Uterus (tissue), 4 donors: ENCODE measurements around the gene TK2. TPM values are rescaled to one million over a fixed set of nuclear protein-coding genes. Genes with fewer than 3 reads are reported as not detected.
A peak's percentile ranks its signal among the peaks of the same experiment; 100 is the strongest.

Experiments used
- DNase-seq, 2 donors: peaks; one replicate each; pipeline ENCODE4 v3.0.0-alpha.2; 2019 to 2020
- H3K27ac ChIP-seq, 2 donors: fragments of 200-600 bp; sonication (generic); 1 replicate in 1 of 2; 2 replicates in 1 of 2; pipeline ENCODE4 v1.5.1; 2016 to 2018
- H3K27me3 ChIP-seq, 2 donors: fragments of 200-600 bp; sonication (generic); one replicate each; pipeline ENCODE4 v1.5.1; 2018 to 2019; ENCODE audit warnings: control low read depth in 1 of 2
- H3K36me3 ChIP-seq, 2 donors: fragments of 200-600 bp; sonication (generic); one replicate each; pipeline ENCODE4 v1.5.1; 2019; ENCODE audit warnings: control low read depth in 1 of 2
- H3K4me1 ChIP-seq, 2 donors: fragments of 200-600 bp; sonication (generic); one replicate each; pipeline ENCODE4 v1.5.1; 2018 to 2019; ENCODE audit warnings: control low read depth in 1 of 2
- H3K4me3 ChIP-seq, 2 donors: fragments of 200-600 bp; sonication (generic); 1 replicate in 1 of 2; 2 replicates in 1 of 2; pipeline ENCODE4 v1.5.1; 2018 to 2019; ENCODE audit warnings: mild to moderate bottlenecking in 1 of 2
- H3K9me3 ChIP-seq, 2 donors: fragments of 200-600 bp; sonication (generic); one replicate each; pipeline ENCODE4 v1.5.1; 2019; ENCODE audit warnings: control low read depth in 1 of 2
- CTCF ChIP-seq, 4 experiments: fragments of 200-600 bp in 2 of 4; fragments of 450-650 bp in 2 of 4; sonication (generic) in 2 of 4; IDR thresholded peaks; one replicate each; pipeline ENCODE4 v1.5.1; 2016 to 2019; ENCODE audit warnings: antibody characterized with exemption in 4 of 4, mild to moderate bottlenecking in 2 of 4, moderate library complexity in 1 of 4
- POLR2A ChIP-seq, 2 donors: fragments of 450-650 bp; IDR thresholded peaks; one replicate each; pipeline ENCODE4 v1.6.1; 2016; ENCODE audit warnings: antibody characterized with exemption in 2 of 2, mild to moderate bottlenecking in 1 of 2, moderate library complexity in 1 of 2
- intact Hi-C: fragments of 100-400 bp; cut with DNase I; formaldehyde crosslinking; loops from one replicate; pipeline ENCODE4 v1.15.1; 2023; ENCODE audit warnings: low total_unique reads
- total RNA-seq, 4 donors: library from RNA; depleted of rRNA in 3 of 4; stranded (reverse); fragments of >200 nt in 3 of 4; gene quantifications; one replicate each; pipeline versions ENCODE4 v1.1.0 to v1.2.4, GENCODE V29; 2014 to 2023
- donor health status: DM: yes; HTN: yes; CAD: no.

The TK2 gene
- total RNA-seq, 4 donors from 2014 or later: 13.6 to 52.6 (median 39.2) TPM

- H3K27me3 ChIP-seq: no peaks in the 10 kb centered on the region
- peaks cover 0 to 9% of the 10 kb centered on the region in 2 donors for H3K4me1 ChIP-seq
- DNase-seq: peak; percentile 11 to 20
- intact Hi-C loops: no loop called here
- no peaks in the 10 kb centered on the region for H3K9me3 ChIP-seq
- no peaks in the 10 kb centered on the region for H3K36me3 ChIP-seq
- peak overlapping the region; percentile 34 to 44 for H3K27ac ChIP-seq
- no peak for TF ChIP-seq CTCF (IDR thresholded peaks at IDR 0.05)
- TF ChIP-seq POLR2A (IDR thresholded peaks at IDR 0.05): no peak
- no peak overlapping the region for H3K4me3 ChIP-seq
These were observed 62.9 kb downstream of the TK2 start for GRCh38 chr16:66486773-66487579.

- Histone ChIP-seq H3K4me3 (no peak overlapping the region), H3K4me1 (peaks cover 0 to 9% of the 10 kb centered on the region in 2 donors), H3K36me3 (no peaks in the 10 kb centered on the region), H3K9me3 (no peaks in the 10 kb centered on the region), H3K27me3 (no peaks in the 10 kb centered on the region), H3K27ac (peak overlapping the region; percentile 34 to 44)
- intact Hi-C loops: no loop called here
- DNase-seq: peak in 1 of 2 donors; percentile 7
- no peak for TF ChIP-seq POLR2A (IDR thresholded peaks at IDR 0.05)
- TF ChIP-seq CTCF (IDR thresholded peaks at IDR 0.05): no peak
These were observed 63.6 kb downstream of the TK2 start for GRCh38 chr16:66486199-66486772.

GRCh38 chr16:66485376-66485775 is 64.5 kb downstream of the TK2 start:
- no peaks in the 10 kb centered on the region for H3K9me3 ChIP-seq
- H3K36me3 ChIP-seq: no peaks in the 10 kb centered on the region
- H3K4me1 ChIP-seq: peaks cover 0 to 9% of the 10 kb centered on the region in 2 donors
- H3K27me3 ChIP-seq: no peaks in the 10 kb centered on the region
- DNase-seq: peak in 1 of 2 donors; percentile 7
- no peak for TF ChIP-seq CTCF (IDR thresholded peaks at IDR 0.05)
- no peak for TF ChIP-seq POLR2A (IDR thresholded peaks at IDR 0.05)
- H3K27ac ChIP-seq: no peak overlapping the region
- intact Hi-C loops: no loop called here
- no peak overlapping the region for H3K4me3 ChIP-seq

- H3K27ac ChIP-seq: no peak overlapping the region
- peak in 1 of 2 donors; percentile 13 for DNase-seq
- no peak overlapping the region for H3K4me3 ChIP-seq
- no peaks in the 10 kb centered on the region for H3K36me3 ChIP-seq
- no peak for TF ChIP-seq POLR2A (IDR thresholded peaks at IDR 0.05)
- no peak for TF ChIP-seq CTCF (IDR thresholded peaks at IDR 0.05)
- peaks cover 0 to 9% of the 10 kb centered on the region in 2 donors for H3K4me1 ChIP-seq
- intact Hi-C loops: loop anchor here (5.0 kb wide), 1 partner anchor 77 kb away; no protein-coding TSS in a partner anchor
- H3K27me3 ChIP-seq: no peaks in the 10 kb centered on the region
- no peaks in the 10 kb centered on the region for H3K9me3 ChIP-seq
These were observed 65.3 kb downstream of the TK2 start for GRCh38 chr16:66484453-66485213.
